ENCODE results near the gene ESRRB. TPM values are rescaled to one million over a fixed set of nuclear protein-coding genes. Genes with fewer than 3 reads are reported as not detected.

Gene ESRRB
- total RNA-seq, 6 donors from 2014 or later = 0.15 to 1.6 (median 0.30) TPM; not detected in 2

- ATAC-seq (ENCODE audit: low FRiP score in 2 of 2) = no peak
- Histone ChIP-seq H3K27ac (no peak overlapping the region), H3K4me1 (peaks cover 0 to 6% (median 0%) of the 10 kb centered on the region in 4 donors), H3K9me3 (no peaks in the 10 kb centered on the region), H3K27me3 (peaks cover 0 to 10% (median 0%) of the 10 kb centered on the region in 4 donors), H3K36me3 (no peaks in the 10 kb centered on the region), H3K4me3 (no peak overlapping the region)
- no peak for DNase-seq
- TF ChIP-seq CTCF (IDR thresholded peaks at IDR 0.05) (no peak), POLR2A (IDR thresholded peaks at IDR 0.05) (no peak)
- 16 to 31% methylated on average over 9 to 12 of the region's 12 CpGs for WGBS, 2 donors
These were observed 46.0 kb upstream of the ESRRB start for GRCh38 chr14:76329951-76330350.

GRCh38 chr14:76330411-76331327 lies 45.3 kb upstream of the ESRRB start:
- ATAC-seq (ENCODE audit: low FRiP score in 2 of 2) (no peak), DNase-seq (no peak)
- no peak for TF ChIP-seq EP300 (IDR thresholded peaks at IDR 0.05)
- TF ChIP-seq POLR2A (IDR thresholded peaks at IDR 0.05) = no peak
- Histone ChIP-seq H3K4me3 (no peak overlapping the region), H3K27ac (no peak overlapping the region), H3K36me3 (no peaks in the 10 kb centered on the region), H3K9me3 (no peaks in the 10 kb centered on the region), H3K4me1 (peaks cover 0 to 6% (median 0%) of the 10 kb centered on the region in 4 donors), H3K27me3 (peaks cover 0 to 10% (median 0%) of the 10 kb centered on the region in 4 donors)
- WGBS, 2 donors = 49 to 51% methylated on average over 11 to 17 of the region's 17 CpGs

- peaks cover 0 to 6% (median 0%) of the 10 kb centered on the region in 4 donors for H3K4me1 ChIP-seq
- H3K36me3 ChIP-seq = no peaks in the 10 kb centered on the region
- WGBS, 2 donors = 63 to 70% methylated on average over 8 to 10 of the region's 10 CpGs
- peak in 1 of 2 donors; percentile 27 for DNase-seq
- H3K27me3 ChIP-seq = peaks cover 0 to 10% (median 0%) of the 10 kb centered on the region in 4 donors
- TF ChIP-seq POLR2A (IDR thresholded peaks at IDR 0.05) (no peak), EP300 (IDR thresholded peaks at IDR 0.05) (no peak), POLR2AphosphoS5 (IDR thresholded peaks at IDR 0.05) (no peak), CTCF (IDR thresholded peaks at IDR 0.05) (no peak)
- no peak overlapping the region for H3K27ac ChIP-seq
- H3K9me3 ChIP-seq = no peaks in the 10 kb centered on the region
- no peak for ATAC-seq (ENCODE audit: low FRiP score in 2 of 2)
- no peak overlapping the region for H3K4me3 ChIP-seq
These were observed 44.5 kb upstream of the ESRRB start for GRCh38 chr14:76331328-76332011.

GRCh38 chr14:76333664-76334063 lies 42.3 kb upstream of the ESRRB start:
- WGBS, 2 donors = 86 to 94% methylated on average over 6 of the region's 6 CpGs
- ATAC-seq (ENCODE audit: low FRiP score in 2 of 2) (no peak), DNase-seq (no peak)
- no peak for TF ChIP-seq EP300 (IDR thresholded peaks at IDR 0.05)
- no peak for TF ChIP-seq CTCF (IDR thresholded peaks at IDR 0.05)
- no peak for TF ChIP-seq POLR2A (IDR thresholded peaks at IDR 0.05)
- no peak for TF ChIP-seq POLR2AphosphoS5 (IDR thresholded peaks at IDR 0.05)
- Histone ChIP-seq H3K27ac (no peak overlapping the region), H3K4me3 (no peak overlapping the region), H3K9me3 (no peaks in the 10 kb centered on the region), H3K4me1 (peaks cover 0 to 6% (median 0%) of the 10 kb centered on the region in 4 donors), H3K27me3 (peaks cover 0 to 10% (median 0%) of the 10 kb centered on the region in 4 donors), H3K36me3 (no peaks in the 10 kb centered on the region)

- Histone ChIP-seq H3K27me3 (peaks cover 0 to 10% (median 0%) of the 10 kb centered on the region in 4 donors), H3K4me1 (peaks cover 0 to 6% (median 0%) of the 10 kb centered on the region in 4 donors), H3K27ac (no peak overlapping the region), H3K4me3 (no peak overlapping the region), H3K36me3 (no peaks in the 10 kb centered on the region), H3K9me3 (no peaks in the 10 kb centered on the region)
- TF ChIP-seq POLR2A (IDR thresholded peaks at IDR 0.05) = no peak
- TF ChIP-seq POLR2AphosphoS5 (IDR thresholded peaks at IDR 0.05) = no peak
- no peak for TF ChIP-seq EP300 (IDR thresholded peaks at IDR 0.05)
- TF ChIP-seq CTCF (IDR thresholded peaks at IDR 0.05) = no peak
- WGBS, 2 donors = 74 to 88% methylated on average over 11 of the region's 11 CpGs
- no peak for ATAC-seq (ENCODE audit: low FRiP score in 2 of 2)
- peak in 1 of 2 donors; percentile 20 for DNase-seq
These were observed 41.6 kb upstream of the ESRRB start for GRCh38 chr14:76334316-76334715.
